ENCODE results near the gene PRRT4.

- peak in 5 of 6 experiments; percentile 33 to 63 (median 41) for TF ChIP-seq CTCF (IDR thresholded peaks at IDR 0.05)
- no peak for TF ChIP-seq POLR2A (IDR thresholded peaks at IDR 0.05)
These were observed 39.3 kb downstream of the PRRT4 start for GRCh38 chr7:128322040-128322643.
